Measurements from ENCODE around the gene USB1.
A peak's percentile ranks its signal among the peaks of the same experiment; 100 is the strongest.
"Not testable (repeated sequence)": the region's sequence is repeated elsewhere in the genome, so short reads cannot be mapped to it uniquely, and the experiment has no call there.

USB1 gene

DNA sequence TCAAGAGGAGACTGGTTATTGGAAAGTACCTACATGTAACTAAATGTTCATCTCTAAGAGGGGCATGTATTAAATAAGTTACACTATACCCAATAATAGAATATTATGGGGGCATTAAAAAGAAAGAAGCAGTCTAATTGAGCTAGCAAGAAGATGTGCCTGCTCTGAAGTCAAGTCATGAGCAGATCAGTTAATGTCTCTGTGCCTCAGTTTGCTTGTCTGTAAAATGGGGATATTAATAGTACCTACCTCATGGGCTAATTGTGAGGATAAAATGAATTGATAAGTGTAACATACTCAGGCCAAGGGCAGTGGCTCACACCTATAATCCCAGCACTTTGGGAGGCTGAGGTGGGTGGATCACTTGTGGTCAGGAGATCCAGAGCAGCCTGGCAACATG, 33.3 kb upstream of the USB1 start:
- no peak for DNase-seq
- in situ Hi-C loops (cut with MboI; ENCODE audit: low pct_unique_long_range_greater_than_20kb, low sequenced_read_pairs), result no loop called here

DNA sequence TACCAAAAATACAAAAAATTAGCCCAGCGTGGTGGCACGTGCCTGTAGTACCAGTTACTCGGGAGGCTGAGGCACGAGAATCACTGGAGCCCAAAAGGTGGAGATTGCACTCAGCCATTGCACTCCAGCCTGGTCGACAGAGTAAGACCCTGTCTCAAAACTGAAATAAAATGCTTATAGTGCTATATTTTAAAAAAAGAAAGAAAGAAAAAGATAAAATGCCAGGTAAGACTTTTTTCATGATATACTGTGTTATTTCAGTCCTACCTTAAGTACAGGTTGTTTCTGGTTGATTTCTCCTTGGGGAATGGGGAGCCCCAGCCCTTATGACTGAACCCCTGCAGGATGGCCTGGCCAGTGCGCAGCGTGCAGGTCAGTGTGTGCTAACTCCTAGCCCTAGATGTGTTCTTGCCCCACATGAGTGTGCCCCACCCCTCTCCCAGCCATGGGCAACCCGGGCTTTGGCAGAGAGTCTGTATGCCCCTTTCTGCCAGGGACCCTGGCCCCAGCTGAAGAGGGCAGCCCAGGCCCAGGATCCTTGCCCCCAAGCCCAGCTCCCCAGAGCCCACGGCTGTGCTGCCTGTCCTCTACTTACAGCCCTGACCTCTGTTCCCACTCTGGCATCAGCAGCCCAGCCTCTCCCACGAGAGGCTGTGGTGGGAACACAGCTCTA, 31.6 kb upstream of the USB1 start:
- in situ Hi-C loops (cut with MboI; ENCODE audit: low pct_unique_long_range_greater_than_20kb, low sequenced_read_pairs), result no loop called here
- DNase-seq, result no peak

DNA sequence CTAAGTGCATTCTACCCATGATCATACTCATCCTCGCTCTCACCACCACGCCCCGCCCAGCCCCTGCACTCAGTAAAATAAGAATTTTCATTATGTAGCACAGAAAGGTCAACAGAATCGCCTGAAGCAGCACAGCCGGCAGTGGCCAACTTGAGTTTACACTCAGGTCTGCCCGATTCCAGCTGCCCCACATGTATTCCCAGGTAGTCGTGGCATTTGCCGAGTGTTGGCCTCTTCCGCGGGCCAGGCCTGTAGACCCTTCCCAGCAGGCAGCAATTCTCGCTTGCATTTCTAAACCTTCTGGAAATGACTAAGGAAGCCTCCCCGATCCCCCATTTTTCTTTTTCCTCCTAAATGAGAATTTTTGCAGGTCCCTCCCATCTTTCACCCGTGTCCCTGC, 30.9 kb upstream of the USB1 start:
- DNase-seq, result no peak
- in situ Hi-C loops (cut with MboI; ENCODE audit: low pct_unique_long_range_greater_than_20kb, low sequenced_read_pairs), result no loop called here

DNA sequence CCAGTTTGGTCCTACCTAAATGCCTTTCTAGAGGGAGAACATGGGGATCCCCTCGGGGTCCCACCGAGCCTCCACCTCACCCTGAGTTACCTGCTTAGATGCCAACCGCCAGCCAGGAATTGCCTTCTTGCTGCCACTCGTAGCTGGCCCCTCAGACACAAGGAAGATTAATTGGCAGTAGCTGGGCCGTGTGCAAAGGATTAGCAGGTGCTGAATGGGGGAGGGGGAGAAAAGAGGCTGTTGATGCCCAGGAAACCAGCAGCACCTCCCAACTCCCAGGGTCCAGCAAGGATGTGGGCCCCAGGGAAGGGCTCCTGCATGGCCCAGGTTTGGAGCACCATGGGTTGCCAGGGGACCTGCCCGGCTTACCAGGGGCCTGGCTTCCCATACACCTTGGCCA, 30.2 kb upstream of the USB1 start, which contains the start of gene CNGB1:
Gene CNGB1 (minus strand): TSS at position 159 of the 400 bp plus-strand sequence. CDS start 3,842 bp downstream, outside the sequence.
- in situ Hi-C loops (cut with MboI; ENCODE audit: low pct_unique_long_range_greater_than_20kb, low sequenced_read_pairs), result no loop called here
- no peak for DNase-seq

DNA sequence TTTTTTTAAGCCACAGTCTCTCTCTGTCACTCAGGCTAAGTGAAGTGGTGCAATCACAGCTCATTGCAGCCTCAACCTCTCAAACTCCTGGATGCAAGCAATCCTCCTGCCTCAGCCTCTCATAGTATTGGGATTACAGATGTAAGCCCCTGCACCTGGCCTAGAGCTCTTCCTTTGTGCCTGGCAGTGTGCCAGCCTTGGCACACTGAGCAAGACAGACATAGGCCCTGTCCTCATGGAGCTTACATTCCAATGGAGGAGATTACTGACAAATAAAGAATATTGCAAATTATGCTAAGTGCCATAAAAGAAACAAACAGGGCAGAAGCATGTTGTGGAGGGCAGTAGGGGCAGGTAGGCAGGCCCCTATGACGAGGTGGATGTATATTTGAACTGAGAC, 29.4 kb upstream of the USB1 start:
- DNase-seq, result no peak
- in situ Hi-C loops (cut with MboI; ENCODE audit: low pct_unique_long_range_greater_than_20kb, low sequenced_read_pairs), result no loop called here

DNA sequence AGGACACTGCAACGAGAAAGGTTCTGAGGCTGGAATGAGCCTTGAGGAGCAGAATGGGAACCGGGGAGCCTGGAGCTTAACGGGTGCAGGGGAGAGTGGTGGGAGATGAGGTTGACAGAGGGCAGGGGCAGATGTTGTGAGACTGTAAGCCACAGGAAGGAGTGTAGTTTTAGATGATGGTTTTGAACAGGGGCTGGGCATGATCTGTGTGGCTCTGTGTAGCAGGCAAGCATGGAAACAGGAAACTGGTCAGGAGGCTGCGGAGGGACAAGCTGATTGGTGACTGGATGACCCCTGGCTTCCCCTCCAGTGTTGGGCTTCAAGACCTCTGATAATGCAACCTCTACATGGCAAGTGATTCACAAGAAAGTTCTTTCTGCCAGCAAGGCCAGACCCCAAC, 28.9 kb upstream of the USB1 start:
- in situ Hi-C loops (cut with MboI; ENCODE audit: low pct_unique_long_range_greater_than_20kb, low sequenced_read_pairs), result no loop called here
- peak; percentile 20 for DNase-seq

DNA sequence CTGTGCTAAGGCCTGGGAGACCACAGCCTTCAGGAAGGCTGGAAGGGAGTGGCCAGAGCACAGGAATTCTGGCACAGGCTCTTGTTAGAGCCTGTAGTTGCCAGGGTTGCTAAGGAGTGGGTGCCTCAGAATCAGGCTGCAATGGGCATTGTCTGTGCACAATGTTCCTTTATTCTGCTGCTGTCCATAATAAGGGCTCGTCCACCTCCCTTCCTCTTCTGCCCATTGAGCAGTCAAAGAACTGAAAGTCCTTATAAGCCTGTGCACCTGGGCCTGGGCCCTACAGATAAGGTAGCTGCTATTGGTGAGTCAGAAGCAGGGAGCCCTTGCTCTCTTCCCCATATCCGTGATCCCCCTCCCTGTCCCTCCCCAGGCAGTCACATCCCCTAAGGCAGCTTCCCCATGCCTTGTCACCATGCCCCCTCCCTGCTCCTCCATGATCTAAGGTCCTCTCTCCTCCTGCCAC, 24.8 kb upstream of the USB1 start:
- no peak for DNase-seq
- in situ Hi-C loops (cut with MboI; ENCODE audit: low pct_unique_long_range_greater_than_20kb, low sequenced_read_pairs), result loop anchor here (25.0 kb wide), 1 partner anchor 214 kb away; no protein-coding TSS in a partner anchor

DNA sequence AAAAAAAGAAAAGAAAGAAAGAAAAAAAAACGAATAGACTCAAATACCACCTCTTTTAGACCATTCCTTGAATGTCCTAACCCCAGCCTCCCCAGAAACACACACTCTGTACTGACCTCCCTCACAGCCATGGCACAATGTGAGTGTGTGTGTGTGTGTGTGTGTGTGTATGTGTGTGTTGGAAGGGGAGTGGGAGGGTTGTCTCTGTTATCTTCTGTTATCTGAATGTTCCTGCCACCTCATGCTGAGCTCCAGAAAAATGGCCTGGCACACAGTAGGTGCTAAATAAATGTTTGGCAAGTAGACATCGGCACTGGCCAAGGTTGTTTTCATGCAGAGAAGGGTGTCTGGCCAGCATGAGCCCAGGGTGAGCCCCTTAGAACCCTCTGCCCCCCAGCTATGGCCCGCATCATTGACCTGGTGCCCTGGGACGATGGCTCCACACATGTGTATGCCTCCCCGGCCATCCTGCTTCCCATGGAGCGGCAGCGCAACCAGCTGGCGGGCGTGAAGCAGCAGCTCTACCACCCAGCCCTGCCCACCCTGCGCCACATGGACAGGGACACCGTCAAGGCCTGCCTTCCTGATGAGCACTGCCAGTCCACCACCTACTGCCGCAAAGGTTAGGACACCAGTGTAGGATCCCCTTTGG, 23.7 kb upstream of the USB1 start:
- in situ Hi-C loops (cut with MboI; ENCODE audit: low pct_unique_long_range_greater_than_20kb, low sequenced_read_pairs), result loop anchor here (25.0 kb wide), 1 partner anchor 215 kb away; no protein-coding TSS in a partner anchor
- no peak for DNase-seq

DNA sequence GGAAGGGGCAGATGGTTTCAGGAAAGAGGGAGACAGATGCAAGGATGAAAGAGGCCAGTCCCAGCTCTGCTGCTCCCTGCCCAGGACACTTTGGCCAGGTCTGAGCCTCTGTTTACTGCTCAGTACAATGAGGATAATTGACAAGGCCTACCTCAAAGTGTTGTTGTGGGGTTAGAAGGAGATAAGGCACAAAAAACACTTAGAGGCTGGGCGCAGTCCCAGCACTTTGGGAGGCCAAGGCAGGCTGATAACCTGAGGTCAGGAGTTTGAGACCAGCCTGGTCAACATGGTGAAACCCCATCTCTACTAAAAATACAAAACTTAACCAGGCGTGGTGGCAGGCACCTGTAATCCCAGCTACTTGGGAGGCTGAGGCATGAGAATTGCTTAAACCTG, 23.1 kb upstream of the USB1 start:
- in situ Hi-C loops (cut with MboI; ENCODE audit: low pct_unique_long_range_greater_than_20kb, low sequenced_read_pairs), result loop anchor here (25.0 kb wide), 1 partner anchor 216 kb away; no protein-coding TSS in a partner anchor
- DNase-seq, result not testable (repeated sequence)

DNA sequence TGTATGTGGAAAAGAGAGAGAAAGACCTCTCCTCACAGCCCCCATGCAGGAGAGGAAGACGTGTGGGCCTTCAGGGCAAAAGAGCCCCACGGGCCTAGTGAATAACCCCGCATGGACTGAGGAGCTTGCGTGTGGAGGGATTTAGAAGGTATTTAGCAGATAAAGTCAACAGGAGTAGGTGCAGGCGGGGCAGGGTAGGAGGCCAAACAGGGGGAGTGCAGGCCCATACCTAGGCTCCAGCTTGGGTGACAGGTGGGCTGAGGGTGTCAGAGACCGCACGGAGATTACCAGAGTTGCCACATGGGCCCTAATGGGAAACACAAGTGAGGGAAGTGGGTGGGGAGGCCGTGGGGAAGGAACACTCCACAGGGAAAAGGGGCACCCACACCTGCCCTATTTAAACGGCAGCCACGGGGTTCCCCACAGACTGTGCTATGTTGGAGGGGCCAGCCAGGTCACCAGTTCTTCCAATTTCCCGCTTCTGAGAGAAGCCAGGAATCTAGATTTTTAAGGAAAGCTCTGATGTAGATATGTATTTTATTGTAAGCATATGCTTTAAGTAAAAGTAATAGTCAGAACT, 22.1 kb upstream of the USB1 start:
- in situ Hi-C loops (cut with MboI; ENCODE audit: low pct_unique_long_range_greater_than_20kb, low sequenced_read_pairs), result loop anchor here (25.0 kb wide), 1 partner anchor 217 kb away; no protein-coding TSS in a partner anchor
- DNase-seq, result no peak

DNA sequence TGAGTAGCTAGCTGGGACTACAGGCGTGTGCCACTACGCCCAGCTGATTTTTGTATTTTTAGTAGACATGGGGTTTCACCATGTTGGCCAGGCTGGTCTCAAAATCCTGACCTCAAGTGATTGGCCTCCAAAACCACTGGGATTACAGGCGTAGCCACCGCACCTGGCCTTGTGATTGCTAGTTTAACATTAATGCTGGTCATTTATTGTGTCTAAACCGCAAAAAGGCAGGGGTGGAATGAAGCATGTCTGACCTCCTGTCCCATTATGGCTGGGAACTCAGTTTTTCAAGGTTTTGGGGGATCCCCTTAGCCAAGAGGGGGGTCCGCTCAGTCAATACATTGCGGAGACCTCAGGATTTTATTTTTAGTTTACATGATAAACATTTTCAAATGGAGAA, 19.6 kb upstream of the USB1 start:
- in situ Hi-C loops (cut with MboI; ENCODE audit: low pct_unique_long_range_greater_than_20kb, low sequenced_read_pairs), result loop anchor here (25.0 kb wide), 1 partner anchor 219 kb away; no protein-coding TSS in a partner anchor
- DNase-seq, result no peak

DNA sequence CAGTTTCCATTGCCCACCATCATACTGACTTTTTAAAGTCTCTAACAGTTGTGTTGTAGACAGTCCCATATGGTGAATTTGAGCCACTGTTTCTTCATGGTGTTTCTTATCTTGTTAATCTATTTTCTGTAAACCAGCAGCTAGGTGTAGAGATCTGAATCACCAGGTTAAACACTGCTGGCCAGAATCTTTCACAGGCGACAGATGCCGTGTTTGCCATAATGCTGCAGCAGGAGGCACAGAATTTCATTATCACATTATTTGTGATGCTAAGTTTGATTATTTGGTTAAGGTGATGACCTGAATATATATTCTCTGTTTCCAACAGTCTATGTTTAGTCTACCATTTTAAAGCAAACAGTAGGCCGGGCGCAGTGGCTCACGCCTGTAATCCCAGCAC, 18.8 kb upstream of the USB1 start:
- in situ Hi-C loops (cut with MboI; ENCODE audit: low pct_unique_long_range_greater_than_20kb, low sequenced_read_pairs), result loop anchor here (25.0 kb wide), 1 partner anchor 220 kb away; no protein-coding TSS in a partner anchor
- no peak for DNase-seq

DNA sequence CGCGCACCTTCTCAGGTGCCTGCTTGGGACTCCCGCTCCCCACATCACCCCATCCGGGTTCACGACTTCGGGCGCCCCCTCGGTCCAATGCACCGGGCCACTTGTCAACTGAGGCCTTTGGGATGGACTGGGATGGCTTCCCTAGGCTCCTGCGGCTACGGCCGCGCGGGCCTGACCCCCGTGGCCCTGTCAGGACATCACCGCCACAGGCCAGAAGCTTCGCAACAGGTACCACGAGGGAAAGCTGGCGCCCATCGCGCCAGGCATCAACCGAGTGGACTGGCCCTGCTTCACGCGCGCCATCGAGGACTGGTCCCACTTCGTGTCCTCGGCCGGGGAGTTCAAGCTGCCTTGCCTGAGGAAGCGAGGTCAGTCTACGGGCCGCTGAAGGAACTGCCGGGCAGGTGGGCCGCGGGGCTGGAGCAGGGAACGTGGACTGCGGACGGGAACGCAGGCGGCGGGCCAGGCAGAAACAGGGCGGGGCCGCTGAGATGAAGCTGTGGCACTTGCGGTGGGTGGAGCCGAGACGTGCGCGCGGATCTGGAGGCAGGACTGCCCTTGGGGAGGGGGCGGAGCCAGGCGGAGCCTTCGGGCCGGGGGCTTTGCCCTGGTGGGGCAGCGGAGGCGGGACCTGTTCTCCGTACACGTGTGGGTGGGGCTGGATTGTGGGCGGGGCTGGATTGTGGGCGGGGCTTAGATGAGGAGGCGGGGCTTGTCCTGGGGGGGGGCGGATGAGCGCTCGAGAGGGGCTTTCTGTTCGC, 16.6 kb upstream of the USB1 start:
- in situ Hi-C loops (cut with MboI; ENCODE audit: low pct_unique_long_range_greater_than_20kb, low sequenced_read_pairs), result loop anchor here (25.0 kb wide), 1 partner anchor 222 kb away; no protein-coding TSS in a partner anchor
- peak; percentile 67 for DNase-seq

DNA sequence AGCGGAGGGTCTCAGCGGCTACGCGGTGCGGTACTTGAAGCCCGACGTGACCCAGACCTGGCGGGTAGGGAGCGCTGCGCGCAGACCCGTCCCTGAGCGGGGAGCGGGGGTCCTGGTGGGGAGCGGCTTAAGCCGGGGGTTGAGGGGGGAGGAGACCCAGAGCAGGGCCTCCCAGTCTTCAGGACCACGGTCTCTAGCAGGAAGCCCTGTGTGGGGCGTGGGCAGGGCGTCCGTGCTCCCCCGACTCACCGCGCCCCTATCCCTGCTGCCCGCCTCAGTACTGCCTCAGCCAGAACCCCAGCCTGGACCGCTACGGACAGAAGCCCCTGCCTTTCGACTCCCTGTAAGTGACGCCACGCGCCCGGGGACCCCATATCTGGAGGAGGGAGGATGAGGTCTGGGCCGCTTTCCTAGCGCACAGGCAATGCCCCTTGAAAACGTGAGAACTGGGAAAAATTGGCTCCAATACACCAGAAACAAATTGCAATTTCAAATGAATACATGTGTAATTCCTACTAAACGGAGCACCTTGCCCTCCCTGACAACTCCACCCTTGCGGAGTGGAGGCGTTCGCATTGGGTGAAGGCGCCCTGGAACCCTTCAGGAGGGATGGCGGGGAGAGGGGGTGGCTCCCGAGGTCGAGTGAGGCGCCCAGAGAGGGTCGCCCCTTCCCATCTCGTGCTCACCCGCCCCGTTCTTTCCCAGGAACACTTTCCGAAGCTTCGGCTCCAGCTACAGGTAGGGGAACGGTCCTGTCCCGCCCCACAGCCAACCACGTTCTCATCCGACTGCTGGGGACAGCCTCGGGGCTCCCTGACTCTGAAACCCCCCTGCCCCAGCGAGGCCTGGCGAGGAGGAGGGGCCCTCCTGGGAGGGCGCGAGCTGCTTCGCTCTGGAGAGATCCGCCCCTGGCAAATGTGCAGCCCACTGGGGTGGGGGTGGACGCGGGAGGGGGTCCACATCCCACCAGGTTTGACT, 15.7 kb upstream of the USB1 start:
- in situ Hi-C loops (cut with MboI; ENCODE audit: low pct_unique_long_range_greater_than_20kb, low sequenced_read_pairs), result loop anchor here (25.0 kb wide), 1 partner anchor 223 kb away; no protein-coding TSS in a partner anchor

DNA sequence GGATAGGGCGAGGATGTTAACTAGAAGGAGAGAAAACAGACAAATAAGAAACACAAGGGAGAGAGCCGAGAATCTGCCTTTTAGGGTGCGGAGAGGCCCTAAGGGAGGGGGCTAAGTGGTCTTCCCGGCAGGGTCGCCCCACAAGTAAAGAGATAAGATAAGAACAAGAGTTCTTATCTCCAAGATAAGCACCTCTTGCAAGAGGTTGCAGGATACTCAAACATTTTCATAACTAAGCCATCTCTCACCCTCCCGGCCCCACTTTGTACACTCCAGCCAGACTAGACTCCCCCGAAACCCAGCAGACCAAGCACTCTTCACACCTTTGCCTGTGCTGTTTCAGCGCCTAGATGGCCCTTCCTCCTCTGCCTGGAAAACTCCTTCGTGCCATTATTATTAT, 15.0 kb upstream of the USB1 start:
- in situ Hi-C loops (cut with MboI; ENCODE audit: low pct_unique_long_range_greater_than_20kb, low sequenced_read_pairs), result loop anchor here (25.0 kb wide), 1 partner anchor 224 kb away; no protein-coding TSS in a partner anchor
- no peak for DNase-seq

More for the DNA sequence above, 15.7 kb upstream of the USB1 start:
- DNase-seq, result no peak

DNA sequence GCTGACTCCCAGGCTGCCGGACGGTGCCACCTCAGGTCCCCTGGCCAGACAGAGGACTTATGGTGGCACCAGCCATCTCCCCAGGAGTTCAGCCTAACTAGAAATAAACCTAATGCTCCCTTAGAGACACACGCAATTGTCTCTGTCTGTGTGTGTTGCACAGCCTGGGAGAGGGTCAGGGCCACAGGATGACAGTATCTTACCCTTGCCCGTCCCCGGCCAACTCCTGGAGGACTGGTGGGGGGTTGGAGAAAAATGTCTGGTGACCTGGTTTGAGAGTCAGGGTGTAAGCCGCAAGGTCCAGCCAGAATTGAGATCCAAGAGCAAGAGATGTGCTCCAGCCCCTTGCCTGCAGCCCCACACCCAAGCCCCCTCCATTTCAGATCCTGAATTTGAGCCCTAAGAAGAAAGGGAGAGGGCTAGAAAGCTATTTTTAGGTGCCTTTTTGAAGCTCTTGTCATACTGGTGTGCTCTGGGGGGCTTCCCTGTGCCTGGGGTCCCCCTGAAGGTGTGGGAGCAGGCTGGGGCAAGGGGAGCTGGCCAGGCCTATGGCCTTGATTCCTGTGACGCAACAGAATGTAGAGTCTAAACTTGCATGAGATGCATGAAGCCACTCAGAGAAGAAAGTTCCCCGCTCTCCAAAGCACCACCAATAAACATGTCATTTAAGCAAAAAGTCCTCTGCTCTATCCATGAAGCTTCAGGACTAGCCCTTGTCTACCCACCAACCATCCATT, 13.6 kb upstream of the USB1 start:
- in situ Hi-C loops (cut with MboI; ENCODE audit: low pct_unique_long_range_greater_than_20kb, low sequenced_read_pairs), result loop anchor here (25.0 kb wide), 1 partner anchor 225 kb away; no protein-coding TSS in a partner anchor
- no peak for DNase-seq

DNA sequence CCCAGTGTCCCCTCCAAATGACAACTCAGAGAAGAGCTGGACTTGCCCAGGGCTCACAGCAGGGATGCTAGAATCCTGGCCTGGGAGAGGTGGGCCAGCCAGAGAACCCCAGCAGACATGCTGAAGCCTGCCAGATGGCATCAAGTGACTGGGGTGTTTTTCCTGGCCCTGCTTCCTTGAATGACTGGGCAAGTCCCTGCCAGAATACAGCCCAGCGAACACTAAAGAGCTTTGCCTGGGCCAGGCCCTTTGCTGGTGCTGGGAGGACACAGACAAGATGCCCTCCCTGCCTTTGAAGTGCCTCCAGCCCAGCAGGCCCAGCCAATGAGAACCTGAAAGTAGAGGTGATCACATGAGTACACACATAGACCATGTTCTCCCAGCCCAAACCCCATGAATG, 12.3 kb upstream of the USB1 start:
- in situ Hi-C loops (cut with MboI; ENCODE audit: low pct_unique_long_range_greater_than_20kb, low sequenced_read_pairs), result loop anchor here (25.0 kb wide), 1 partner anchor 227 kb away; no protein-coding TSS in a partner anchor
- DNase-seq, result no peak

Measured in KBM-7 (cell line).